HG03575 (cell line): ENCODE results near the gene MARK1.

Source experiments
- ATAC-seq: cut with Tn5 transposase; IDR thresholded peaks from one replicate; pipeline ENCODE4 v1.9.1; 2021; ENCODE audit not compliant: unreplicated experiment, insufficient number of reproducible peaks, low FRiP score; ENCODE audit errors: extremely low read depth

MARK1 gene

DNA sequence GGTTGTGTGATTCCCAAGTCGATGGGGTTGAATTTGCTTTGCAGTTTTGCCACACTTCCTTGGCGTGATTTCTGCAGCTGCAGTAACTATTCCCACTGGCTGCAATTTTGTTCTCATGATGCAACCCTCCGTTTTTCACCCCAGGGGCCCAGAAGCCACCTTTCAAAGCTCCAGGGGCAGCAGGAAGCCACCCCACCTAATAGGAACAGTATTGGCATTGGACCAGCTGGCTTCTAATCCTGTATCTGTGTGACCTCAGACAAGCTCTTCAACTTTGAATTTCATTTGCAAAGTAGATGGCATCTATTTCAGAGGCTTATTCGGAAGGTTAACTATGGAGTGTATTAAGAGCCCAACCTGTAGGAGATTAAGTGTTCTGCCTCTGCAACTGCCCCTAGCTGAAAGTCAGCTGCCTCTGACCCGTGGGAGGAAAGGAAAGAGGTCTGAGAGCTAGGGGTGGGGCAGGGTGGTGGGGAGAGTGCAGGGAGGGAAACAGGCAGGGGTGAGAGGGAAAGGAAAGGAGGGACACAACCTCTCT is 174.9 kb downstream of the MARK1 start:
- no peak for ATAC-seq

DNA sequence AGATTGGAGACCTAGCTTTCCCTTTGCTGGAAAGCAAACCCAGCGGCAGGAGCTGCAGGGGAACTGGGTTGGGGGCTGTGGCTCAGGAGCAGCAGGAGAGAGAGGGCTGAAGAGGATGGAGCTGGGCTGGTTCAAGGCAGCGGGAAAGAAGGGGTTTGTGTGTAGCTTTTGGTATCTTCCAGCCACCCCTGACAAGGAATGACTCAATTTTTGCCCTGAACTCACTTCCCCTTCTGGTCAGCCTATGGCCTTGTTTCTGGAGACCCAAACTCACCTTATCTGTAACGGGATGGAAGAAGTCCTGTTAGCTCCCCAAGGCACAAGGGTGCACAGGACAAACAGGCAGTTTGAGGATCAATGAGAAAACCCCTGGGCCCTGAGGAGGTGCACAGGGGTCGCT is 175.4 kb downstream of the MARK1 start:
- no peak for ATAC-seq

DNA sequence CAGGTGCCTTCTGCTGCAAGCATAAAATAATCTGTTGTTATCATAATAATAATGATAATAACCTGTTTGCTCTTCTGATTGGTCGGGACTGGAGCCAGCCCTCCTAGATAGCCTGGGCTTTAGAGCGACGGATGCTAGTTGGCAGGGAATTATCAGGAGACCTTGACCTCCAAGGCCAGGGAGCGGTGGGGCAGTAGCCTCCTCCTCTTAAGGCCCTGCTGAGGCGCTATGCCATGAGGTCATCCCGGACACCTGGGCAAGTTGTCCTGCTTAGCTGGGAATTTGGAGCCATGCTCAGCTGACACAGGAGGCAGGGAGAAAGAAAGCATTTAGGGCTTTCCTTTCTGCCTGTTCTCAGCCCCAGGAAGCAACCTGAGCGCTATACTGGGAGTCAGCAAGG is 177.8 kb downstream of the MARK1 start:
- ATAC-seq: no peak

DNA sequence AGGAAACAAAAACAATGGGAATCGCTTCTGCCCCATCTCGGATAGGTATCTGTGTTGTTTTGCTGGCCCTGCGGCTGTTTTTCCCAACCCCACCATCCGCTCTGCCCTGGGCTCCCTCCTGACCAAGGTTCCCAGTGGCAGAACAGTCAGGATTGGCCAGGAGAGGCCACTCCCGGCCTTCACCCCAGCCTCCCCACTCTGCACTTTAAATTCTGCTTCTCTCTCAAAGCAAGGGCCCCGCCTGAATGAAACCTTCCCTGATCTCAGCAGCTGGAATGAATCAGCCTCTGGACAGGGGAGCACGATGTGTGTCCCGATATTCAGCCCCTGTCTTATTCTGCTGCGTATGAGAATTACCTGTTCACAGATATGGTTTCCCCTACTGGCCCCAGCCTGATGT is 178.5 kb downstream of the MARK1 start:
- ATAC-seq: no peak

DNA sequence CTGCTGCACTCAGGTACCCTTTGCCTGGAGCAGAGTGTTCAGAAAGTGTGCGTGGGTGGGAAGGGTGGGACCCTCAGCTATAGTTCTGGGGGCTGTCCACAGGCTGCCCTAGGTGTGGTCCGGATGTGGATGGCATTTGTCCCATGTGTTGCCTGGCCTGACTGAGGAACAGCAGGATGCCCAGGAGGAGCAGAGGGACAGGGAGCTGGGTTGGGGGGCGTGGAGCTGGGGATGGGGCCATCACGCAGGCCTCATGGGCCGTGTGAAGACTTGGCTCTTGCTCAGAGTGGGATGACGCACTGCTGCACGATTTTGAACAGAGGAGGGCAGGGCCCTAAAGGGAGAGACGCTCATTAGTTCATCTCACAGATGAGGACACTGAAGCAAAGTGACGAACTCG is 179.2 kb downstream of the MARK1 start:
- no peak for ATAC-seq

DNA sequence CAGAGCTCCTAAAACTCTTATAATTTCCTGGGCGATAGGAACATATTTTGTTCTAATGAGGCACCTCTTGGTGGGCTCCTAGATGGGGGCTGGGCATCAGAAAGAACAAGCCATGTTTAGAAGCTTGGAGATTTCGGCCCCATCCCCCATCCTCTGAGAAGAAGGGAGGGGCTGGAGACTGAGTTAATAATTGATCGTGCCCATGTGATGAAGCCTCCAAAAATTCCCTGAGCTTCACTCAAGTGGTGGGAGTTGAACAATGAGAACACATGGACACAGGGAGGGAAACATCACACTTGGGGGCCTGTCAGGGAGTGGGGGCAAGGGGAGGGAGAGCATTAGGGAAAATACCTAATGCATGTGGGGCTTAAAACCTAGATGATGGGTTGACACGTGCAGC is 180.3 kb downstream of the MARK1 start:
- no peak for ATAC-seq

DNA sequence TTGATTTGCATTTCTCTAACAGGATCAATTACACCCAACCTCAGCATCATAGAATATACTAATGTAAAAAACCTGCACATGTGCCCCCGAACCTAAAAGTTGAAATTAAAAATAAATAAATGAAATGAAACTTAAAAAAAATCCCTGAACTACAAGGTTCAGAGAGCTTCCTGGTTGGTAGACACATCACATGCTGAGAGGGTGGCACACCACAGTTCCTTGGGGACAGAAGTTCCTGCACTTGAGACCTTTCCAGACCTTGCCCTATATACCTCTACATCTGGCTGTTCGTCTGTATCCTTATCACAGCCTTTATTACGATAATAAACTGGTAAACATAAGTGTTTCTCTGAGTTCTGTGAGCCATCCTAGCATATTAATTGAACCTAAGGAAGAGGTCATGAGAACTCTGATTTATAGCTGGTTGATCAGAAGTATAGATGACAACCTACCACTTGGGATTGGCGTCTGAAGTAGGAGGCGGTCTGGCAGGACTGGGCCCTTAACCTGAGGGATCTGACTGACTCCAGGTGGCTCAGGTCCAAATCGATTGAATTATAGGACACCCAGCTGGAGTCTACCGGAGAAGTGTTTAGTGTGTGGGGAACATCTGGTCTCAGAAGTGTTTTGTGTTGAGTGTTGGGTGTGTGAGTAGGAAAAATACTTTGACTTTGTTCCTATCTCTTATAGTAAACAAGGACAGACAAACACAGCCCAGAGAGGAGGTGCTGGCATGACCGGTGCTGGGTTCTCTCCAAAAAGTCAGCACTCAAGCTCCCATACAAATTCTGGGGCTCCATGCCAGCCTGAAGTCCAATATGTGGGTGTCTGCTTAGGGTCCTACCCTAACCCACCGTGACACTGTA is 181.2 kb downstream of the MARK1 start:
- ATAC-seq: no peak

DNA sequence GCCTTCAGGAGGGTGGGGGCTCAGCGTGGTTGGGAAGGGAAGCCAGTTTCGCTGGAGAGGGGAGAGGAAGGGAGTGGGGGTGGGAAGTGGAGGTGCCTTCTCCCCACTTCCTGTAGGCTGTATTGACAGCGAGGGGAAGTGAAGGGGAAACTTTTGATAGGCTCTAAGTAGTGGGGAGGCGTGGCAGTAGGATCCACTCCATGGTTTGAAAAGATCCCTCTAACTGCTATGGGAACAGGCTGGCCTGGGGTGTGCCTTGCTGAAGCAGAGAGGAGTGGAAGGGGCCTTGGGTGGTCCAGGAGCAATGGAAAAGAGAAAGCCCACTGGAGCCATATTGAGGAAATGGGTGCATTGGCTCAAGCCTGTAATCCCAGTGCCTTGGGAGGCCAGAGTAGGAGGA is 182.4 kb downstream of the MARK1 start:
- ATAC-seq: no peak

DNA sequence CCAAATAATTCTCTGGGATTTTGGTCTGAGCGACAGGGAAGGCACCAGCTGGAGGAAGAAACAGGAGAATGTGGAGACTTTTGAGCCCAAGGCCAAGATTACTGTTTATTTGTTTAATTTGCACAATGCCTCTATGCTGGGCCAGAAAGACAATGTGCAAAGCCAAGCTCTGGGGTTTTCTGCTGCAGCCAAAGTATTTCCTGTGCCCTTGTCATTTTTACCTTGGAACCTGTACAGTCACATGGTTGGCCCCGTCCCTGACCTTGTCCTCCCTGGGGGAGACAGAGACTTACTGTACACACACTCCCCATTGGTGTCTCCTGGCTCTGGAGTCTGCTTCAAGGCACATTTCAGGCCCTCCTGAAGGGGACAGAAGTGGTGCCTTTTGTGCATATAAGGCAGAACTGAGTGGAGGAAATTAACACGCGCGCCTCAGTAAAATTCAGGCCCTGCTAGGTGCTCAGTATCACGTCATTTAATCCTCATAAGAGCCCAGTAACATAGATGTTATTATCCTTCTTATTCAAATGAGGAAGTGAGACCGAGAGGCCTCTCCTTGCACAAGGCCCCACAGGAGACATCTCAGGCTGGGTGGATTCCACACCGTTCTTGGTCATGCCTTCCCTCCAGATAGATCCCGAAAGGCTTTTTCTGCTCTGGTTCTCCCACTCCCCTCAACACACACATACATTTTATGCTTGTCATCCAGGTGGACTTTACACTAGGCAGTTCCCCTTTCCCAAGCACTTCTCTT is 183.3 kb downstream of the MARK1 start:
- ATAC-seq: peak; percentile 89
